Activated CD4-positive, alpha-beta T cell treated with anti-CD3 and anti-CD28 coated beads, Interleukin-2, amount 50 U/mL, for 1 hour (primary cell): ENCODE data around the gene RHCE.
"Not testable (repeated sequence)": the region's sequence is repeated elsewhere in the genome, so short reads cannot be mapped to it uniquely, and the experiment has no call there.

Experiments
- DNase-seq: peaks from one replicate; pipeline ENCODE4 v3.0.0-alpha.2; 2020

RHCE gene

DNA sequence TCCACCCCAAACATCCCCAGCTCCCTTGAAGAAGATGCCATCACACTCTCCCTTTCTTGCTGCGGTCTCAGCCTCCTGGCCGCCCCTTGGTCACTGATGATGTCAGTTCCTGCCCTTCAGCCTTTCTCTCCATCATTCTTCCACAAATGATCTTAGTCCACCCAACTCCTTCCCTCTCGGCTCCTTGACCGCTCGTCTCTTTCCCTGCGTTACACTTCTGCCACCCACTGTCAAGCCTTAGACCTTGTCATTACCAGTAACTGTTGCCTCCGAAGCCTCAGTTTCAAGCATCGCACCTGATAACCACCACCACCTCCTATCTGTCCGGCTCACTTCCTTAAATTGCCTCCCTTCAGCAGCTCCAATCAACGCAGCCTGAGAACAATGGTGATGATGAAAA lies 23.1 kb downstream of the RHCE start:
- DNase-seq, result not testable (repeated sequence)

DNA sequence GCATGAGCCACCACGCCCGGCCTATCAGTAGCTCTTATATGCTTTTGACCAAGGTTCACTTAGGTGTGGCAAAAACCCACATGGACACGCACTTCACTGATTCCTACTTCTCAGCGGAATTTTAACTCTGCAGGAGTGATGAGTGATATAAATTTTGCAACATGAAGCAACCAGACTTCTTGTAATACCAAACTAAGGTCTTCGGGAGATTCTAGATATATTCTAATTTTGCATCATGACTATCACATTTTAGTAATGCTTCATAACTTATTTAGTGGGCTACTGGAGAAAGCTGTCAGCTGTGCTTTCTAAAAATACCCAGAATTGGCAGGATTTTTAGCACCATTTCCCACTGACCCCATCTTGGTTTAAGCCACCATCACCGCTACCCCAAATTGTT lies 27.8 kb downstream of the RHCE start:
- no peak for DNase-seq

DNA sequence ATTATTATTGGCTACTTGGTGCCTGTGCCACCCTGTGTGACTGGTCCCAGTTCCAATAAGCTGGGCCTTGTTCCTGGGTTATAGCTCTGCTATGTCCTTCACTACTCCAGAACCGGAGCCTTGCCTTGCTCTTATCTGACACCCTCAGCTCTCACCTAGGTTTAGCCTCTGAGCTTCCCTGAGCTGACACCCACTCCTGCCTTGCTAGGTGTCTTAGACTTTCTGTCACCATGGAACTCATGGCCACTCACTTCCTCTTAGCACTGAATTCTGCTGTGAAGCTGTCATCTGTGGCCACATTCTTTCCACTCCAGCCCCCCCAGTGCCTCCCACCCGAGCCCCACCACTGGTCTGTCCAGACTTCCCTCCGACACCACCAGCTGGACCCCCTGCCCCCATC lies 30.9 kb downstream of the RHCE start:
- DNase-seq, result not testable (repeated sequence)

DNA sequence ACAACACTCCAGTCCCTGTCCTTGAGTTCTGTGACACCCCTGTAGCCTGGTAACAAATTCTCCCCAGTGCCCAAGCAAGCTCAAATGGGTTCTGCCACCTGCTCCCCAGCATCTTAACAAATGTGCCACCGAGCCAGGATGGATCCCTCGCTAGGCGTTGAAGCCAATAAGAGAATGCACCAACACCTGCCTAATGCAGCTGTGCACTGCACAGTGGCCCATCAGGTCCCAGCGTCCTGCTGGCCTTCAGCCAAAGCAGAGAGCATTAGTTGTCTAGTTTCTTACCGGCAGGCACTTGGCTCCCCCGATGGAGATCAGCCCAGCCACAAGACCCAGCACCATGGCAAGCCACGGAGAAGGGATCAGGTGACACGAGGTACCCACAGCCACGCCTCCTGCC lies 31.9 kb downstream of the RHCE start:
- DNase-seq, result not testable (repeated sequence)

DNA sequence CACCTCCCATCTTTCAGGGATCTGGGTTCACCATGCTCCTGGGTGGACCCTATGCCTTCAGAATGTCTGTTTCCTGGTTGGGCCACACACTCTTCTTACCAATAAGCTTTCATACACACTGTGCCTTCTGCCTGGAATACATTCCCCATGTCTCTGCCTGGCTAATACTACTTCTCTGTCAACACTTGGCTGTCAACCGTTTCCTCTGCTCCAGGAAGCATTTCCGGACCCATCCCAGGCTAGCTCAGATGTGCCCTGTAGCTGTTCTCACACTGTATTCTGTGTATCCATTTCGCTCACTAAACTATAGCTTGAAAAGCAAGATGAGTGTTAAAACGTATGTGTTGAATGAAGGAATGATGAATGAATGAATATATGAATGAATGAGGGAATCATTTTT lies 33.5 kb downstream of the RHCE start:
- not testable (repeated sequence) for DNase-seq

DNA sequence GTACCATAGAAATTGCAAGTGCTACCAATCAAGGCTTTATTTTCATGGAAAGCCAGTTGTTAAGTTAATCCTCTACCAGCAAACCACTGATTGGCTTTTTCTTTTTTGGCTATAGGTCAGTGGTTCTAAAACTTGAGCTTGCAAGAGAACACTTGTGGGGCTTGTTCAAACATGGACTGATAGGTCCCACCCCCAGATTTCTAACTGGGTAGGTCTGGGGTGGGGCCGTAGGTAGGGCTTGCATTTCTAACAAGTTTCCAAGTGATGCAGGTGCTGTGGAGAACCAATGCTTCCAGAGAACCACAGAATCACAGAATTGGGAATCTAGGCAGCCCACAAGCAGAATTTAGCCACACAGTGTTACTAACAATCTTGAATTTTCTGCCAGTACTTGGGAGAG lies 36.8 kb downstream of the RHCE start:
- not testable (repeated sequence) for DNase-seq

DNA sequence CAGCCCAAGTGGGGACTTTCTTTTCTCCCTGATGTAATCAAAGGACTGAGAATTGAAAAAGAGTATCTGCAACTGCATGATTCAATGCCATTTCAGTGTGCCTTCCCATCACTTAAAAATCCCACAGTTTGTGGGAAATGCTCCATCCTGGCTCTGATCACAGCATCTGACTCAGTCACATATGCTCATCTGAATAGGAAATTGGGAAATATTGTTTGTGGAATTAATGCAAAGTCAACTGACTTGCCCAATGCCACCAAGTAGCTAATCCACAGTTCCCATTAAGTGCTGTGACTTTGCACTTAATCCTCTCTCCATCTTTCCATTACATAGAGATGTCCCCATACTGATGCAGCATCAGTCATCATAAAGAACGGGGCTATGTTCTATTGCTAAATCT lies 37.5 kb downstream of the RHCE start:
- not testable (repeated sequence) for DNase-seq

DNA sequence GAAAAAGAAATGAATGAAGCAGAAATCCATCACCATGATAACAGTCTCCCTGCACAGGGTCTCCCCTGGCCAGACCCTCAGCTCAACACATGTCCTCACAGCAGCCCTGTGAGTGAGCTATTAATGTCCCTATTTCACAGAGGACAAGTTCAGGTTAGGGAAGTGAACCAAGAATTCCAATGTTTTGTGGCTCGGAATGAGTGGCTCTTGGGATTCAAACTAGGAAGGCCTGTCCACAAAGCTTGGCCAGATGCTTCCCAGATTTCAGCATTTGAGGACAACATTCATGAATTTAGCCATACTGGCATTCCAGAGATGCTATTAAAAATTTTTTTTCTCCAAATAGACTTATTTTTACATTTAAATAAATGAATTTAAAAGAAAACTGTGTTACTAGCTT lies 38.1 kb downstream of the RHCE start:
- not testable (repeated sequence) for DNase-seq

DNA sequence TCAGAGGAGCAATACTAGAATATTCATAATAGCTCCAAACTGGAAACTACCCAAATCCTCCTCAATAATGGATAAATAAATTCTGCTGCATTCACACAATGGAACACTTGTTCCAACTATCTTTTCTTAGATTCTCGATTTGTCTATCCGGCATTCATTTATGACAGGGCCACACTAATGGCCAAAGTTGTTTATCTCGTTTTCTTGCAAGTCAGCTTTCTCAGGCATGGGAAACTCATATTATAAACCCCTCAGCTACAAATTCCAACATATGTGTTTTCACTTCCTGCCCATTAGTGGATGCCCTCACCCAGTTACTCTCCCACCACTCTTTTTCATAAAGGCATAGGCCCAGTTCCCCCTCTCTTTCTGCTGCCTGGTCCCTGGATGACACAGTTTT lies 42.3 kb downstream of the RHCE start:
- not testable (repeated sequence) for DNase-seq

DNA sequence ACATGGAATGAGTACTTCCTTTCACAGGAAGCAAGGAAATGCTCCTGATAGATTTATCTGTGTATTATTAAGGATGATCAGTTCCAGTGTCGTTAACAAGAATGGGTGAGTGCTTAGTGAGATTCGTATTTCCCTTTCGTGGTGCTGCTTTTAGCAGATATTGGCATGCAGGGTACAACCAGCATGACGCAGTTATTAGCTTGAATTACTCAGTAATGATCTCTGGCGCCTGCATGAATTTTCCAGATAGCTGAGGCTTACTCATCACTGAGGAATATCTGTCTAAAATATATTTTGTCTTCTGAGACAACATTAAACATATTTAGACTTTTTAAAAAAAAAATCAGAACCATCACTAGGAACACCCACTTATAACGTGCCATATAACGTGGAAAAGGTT lies 48.9 kb downstream of the RHCE start:
- DNase-seq, result not testable (repeated sequence)

DNA sequence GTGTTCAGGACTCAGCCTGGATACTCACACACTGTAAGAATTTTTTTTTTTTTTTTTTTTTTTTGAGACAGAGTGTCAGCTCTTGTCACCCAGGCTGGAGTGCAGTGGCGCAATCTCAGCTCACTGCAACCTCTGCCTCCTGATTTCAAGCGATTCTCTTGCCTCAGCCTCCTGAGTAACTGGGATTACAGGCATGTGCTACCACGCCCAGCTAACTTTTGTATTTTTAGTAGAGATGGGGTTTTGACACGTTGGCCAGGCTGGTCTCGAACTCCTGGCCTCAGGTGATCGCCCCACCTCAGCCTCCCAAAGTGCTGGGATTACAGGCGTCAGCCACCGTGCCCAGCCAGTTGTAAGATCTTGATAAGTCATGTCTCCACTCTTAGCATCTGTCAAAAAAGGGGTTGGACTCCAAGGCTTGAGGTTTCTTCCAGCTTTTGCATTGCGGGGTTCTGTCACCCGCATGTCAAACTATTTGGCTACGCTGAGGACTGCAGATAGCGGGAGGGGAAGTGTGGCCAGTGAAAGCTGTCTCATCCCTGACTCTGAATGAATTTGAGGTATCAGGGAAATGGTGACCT lies 50.8 kb downstream of the RHCE start:
- DNase-seq, result not testable (repeated sequence)

DNA sequence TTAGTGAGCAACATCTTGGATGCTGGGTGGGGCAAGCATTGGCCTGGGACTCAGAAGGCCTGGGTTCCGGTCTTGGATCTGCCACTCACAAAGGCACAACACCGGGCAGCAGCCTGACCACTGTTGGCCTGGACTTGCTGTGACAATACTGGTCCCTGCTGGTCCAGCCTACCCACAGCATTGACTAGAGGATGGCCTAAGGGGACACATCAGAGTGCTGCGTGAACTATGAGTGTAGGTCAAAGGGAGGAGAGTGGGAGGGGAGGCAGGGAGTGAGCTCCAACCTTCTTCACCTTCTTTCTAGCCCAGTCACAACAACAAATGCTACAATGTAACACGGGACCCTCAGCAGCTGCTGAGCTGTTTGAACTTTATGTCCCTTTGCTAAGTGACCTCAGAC lies 51.4 kb downstream of the RHCE start:
- DNase-seq, result no peak

DNA sequence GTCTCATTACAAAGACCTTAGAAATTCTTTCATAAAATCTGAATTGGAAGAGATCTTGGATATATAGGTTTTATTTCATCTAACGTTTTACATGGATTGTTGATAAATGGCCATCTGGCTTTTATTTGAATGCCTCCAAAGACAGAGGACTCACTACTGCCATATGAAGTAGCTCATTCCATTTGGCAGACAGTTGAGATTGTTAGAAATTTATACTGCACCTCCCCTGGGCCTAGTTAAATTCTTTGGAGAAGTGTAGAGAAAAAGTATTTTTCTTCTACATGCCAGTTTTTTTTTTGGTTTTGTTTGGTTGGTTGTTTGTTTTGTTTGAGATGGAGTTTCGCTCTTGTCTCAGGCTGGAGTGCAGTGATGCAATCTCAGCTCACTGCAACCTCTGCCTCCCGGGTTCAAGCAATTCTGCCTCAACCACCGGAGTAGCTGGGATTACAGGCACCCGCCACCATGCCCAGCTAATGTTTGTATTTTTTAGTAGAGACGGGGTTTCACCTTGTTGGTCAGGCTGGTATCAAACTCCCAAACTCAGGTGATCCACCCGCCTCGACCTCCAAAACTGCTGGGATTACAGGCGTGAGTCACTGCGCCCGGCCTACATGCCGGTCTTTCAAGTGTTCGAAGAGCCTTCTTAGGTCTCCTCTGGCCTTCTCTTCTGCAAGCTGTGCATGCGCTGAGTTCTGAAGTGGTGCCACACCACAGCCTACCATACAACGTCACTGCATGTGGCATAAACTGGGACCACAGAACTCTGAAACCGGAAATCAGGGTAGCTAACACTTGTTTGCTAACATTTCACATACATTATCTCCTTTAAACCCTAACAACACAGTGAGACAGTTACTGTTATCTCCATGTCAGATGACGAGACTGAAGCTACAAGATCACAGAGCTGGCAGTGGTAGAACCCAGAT lies 57.7 kb downstream of the RHCE start:
- DNase-seq, result not testable (repeated sequence)

DNA sequence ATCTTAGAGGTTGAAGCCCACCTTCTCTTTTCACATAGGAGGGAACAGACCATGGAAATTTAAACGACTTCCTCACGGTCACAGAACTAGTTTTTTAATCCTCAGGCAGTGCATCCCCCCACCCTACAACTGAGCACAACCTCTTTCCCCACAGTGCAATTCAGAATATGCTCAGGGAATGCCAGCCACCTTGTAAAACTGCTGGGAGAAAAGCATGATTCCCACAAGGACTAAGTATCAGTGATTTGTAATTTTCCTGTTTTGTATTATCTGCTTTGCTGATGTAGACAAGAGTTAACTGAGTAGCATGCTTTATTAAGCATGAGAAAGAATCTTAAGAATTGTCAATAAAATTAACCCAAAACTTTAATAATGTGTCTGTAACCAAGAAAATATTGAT lies 58.7 kb downstream of the RHCE start:
- no peak for DNase-seq

DNA sequence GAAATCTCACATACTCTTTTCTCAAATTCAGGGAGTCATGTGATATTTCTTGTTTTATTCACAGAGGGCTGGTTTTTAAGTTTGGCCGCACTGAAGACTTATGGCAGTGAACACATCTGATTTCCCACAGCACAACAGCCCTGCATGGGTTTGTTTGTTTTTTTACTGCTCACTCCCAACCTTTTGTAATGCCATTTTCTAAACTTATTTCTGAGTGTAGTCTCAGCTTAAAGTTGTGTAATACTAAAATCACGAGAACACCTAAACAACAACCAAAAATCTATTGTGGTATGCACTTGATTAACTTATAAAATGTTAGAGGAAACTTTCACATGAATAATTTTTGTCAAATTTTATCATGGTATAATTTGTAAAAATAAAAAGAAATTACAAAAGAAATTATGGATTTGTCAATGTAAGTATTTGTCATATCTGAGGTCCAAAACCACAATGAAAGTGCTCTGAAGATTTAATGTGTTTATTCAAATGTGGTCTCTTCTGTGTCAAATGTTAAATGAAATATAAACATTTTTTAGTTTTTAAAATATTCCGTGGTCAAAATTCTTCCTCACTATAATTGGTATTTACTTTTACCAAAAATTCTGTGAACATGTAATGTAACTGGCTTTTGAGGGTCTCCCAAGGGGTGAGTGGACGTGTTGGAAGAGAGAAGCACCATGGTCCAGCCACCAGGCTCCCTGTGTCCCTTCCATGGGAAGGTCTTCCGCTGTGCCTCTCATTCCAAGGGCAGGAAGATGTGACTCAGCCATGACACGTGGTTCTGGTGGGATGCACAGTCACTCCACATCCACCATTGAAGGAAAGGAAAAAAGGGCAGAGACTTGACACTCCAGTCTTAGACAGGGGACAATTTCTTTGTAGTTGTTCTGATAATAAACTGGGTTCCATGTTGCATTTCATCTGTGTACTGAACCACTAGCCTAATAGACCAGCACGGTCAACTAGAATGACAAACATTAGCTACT lies 59.7 kb downstream of the RHCE start:
- no peak for DNase-seq

DNA sequence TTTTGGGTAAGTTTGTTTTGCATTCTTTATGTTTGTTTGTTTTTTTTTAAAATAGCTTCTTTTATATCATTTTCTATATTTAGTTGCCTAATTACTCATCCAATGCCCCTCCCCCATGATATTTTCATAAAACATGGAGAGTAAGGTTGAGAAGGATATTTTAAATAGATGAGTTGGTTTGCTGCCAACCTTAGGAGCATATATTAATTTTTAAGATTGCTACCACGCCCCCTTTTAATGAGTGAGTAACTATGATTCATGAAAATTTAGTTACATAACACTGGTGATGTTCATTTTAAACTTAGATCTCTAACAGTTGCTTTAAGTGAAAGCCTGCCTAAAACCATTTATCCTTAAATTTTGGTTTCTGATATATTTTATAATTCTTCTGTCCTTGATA lies 63.8 kb downstream of the RHCE start:
- no peak for DNase-seq

DNA sequence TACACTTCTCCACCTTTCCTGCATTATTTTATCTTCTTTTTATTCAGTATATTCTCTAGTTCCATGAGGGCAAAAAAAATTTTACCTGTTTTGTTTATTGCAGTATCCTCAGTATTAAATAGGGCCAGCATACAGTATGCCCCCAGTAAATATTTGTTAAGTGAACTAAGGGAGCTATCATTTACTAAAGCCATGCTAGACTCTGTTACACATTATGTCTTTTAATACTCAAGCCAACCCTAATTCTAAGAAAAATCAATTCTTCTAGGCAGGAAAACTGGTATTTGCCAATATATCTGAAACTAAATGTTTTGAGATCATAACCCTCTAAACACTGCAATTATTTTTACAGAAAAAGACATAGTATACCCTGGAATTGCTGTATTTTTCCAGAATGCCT lies 64.2 kb downstream of the RHCE start:
- DNase-seq, result no peak

DNA sequence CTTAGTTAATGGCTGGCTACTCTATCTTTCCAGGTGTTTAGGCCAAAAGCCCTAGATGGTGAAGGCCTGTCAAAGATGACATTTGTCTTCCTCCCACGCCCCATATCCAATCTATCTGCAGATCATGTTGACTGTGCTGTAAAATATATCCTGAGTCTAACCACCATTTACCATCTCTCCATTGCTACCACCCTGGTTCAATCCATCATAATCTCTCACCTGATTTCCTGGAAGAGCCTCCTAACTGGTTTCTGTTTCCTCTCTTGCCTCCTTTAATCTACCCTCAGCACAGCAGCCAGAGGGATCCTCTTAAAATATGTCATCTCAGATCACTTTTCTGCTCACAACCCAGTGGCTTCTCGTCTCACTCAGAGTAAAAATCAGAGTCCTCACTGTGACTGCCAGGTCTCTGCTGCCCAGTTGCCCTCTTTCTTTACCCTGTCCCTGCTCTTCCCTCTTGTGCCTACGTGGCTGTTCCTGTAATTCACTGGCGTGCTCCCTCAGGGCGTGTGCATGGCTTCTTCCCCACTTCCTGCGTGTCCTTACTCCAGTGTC lies 64.7 kb downstream of the RHCE start:
- DNase-seq, result no peak

DNA sequence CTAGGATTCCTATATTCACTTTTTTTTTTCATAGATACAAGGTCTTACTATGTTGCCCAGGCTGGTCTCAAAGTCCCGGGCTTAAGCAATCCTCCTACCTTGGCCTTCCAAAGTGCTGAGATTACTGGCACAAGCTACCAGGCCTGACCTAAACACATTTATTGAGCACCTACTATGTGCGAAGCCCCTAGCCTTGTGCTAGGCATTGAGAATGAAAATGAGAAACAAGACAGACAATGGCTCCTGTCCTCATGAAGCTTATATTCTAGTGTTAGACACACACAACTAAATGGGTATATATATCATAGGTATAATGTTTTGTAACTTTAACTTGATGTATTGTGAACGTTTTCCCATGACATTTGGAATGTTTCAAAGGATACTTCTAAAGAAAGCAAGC lies 71.0 kb downstream of the RHCE start:
- DNase-seq, result no peak

DNA sequence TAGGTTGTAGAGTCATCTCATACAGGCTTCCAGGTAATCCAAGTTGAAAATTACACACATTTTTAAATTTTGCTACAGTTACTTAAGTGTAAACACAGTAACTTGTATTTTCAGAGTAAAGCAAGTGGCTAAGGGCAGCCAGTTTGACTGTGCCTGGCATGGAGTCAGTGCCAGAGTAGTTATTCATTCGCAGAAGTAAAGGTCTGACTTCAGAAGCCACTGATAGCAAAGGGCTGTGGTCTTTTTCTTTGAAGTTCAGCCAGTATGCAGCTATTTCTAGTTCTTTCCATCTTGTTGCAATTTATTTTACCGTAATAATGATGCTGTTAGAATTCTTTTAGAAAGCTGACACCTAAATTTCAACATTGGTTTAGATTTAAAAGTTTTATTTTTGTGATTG lies 73.1 kb downstream of the RHCE start:
- no peak for DNase-seq

DNA sequence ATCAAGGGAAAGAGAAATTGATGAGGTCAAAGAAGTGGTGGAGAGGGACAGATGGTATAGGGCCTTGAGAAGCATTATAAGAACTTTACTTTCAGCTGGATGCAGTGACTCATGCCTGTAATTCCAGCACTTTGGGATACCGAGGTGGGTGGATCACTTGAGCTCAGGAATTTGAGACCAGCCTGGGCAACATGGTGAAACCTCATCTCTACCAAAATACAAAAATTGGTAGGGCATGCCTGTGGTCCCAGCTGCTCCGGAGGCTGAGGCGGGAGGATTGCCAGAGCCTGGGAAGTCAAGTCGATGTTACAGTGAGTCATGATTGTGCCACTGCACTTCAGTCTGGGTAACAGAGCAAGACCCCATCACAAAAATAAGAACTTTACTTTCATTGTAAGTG lies 76.8 kb downstream of the RHCE start:
- DNase-seq, result no peak

DNA sequence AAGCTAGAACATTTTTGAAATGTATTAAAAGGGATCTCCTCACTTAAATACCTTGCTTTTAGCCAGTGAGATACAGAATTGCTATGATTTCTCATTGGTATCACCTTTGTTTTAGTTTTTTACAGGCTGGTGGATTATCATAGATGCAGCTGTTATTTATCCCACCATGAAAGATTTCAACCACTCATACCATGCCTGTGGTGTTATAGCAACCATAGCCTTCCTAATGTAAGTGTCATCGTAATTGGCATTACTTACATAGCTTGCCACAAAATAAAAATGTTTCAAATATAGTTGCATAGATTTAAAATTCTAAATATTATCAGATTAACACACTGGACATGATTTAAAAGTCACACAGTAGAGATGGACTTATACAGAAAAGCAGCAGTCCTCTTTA lies 77.8 kb downstream of the RHCE start:
- no peak for DNase-seq

DNA sequence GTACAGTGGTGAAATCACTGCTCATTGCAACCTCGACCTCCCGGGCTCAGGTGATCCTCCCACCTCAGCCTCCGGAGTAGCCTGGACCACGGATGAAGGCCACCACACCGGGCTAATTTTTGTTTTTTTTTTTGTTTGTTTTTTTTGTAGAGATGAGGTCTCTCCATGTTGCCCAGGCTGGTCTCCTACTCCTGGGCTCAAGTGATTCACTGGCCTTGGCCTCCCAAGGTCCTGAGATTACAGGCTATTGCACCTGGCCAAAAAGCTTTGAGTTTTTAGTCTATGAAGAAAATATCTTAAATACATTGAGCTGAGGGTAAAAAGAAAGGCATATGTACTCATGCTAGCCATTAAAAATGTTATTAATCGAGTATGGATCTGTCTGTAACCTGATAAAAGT lies 78.9 kb downstream of the RHCE start:
- DNase-seq, result no peak
